ENCODE results near the gene ZFHX3.

Gene ZFHX3

GRCh38 chr16:73067671-73068540, 20.0 kb upstream of the ZFHX3 start:
- no peak for DNase-seq

GRCh38 chr16:73066927-73067670, 19.2 kb upstream of the ZFHX3 start:
- no peak for DNase-seq

- no peak for DNase-seq
These were observed 18.5 kb upstream of the ZFHX3 start for GRCh38 chr16:73066331-73066926.

- DNase-seq, result no peak
These were observed 17.9 kb upstream of the ZFHX3 start for GRCh38 chr16:73065632-73066330.

GRCh38 chr16:73064994-73065545, 17.1 kb upstream of the ZFHX3 start:
- no peak for DNase-seq

- DNase-seq, result no peak
These were observed 16.5 kb upstream of the ZFHX3 start for GRCh38 chr16:73064212-73064993.

GRCh38 chr16:73063854-73064211, 15.9 kb upstream of the ZFHX3 start:
- DNase-seq, result no peak

- DNase-seq, result no peak
These were observed 15.1 kb upstream of the ZFHX3 start for GRCh38 chr16:73062743-73063733.

- no peak for DNase-seq
These were observed 14.2 kb upstream of the ZFHX3 start for GRCh38 chr16:73062001-73062616.

GRCh38 chr16:73060892-73061490, 13.1 kb upstream of the ZFHX3 start:
- DNase-seq, result no peak

- DNase-seq, result no peak
These were observed 12.1 kb upstream of the ZFHX3 start for GRCh38 chr16:73059779-73060615.

- DNase-seq, result peak; percentile 58
These were observed 10.9 kb upstream of the ZFHX3 start for GRCh38 chr16:73058616-73059409.

GRCh38 chr16:73058221-73058615, 10.3 kb upstream of the ZFHX3 start:
- no peak for DNase-seq

GRCh38 chr16:73057291-73058210, 9.6 kb upstream of the ZFHX3 start:
- DNase-seq, result no peak

GRCh38 chr16:73056921-73057290, 9.0 kb upstream of the ZFHX3 start:
- DNase-seq, result no peak

GRCh38 chr16:73056448-73056847, 8.5 kb upstream of the ZFHX3 start:
- no peak for DNase-seq

Data from NCI-H1048 (cell line).